ENCODE data around the gene KCTD5. TPM values are rescaled to one million over a fixed set of nuclear protein-coding genes. Genes with fewer than 3 reads are reported as not detected.

Gene KCTD5
- total RNA-seq, 1 donor from 2014 or later = 27.3 TPM

- H3K4me1 Mint-ChIP-seq (ENCODE audit: low read depth) = no peaks in the 10 kb centered on the region
- no peak for TF ChIP-seq CTCF (IDR thresholded peaks at IDR 0.05)
- H3K27me3 Mint-ChIP-seq (ENCODE audit: low read depth) = no peaks in the 10 kb centered on the region
- no peak overlapping the region for H3K4me3 Mint-ChIP-seq (ENCODE audit: unreplicated experiment)
- H3K27ac Mint-ChIP-seq (ENCODE audit: unreplicated experiment) = no peak overlapping the region
- no peak for DNase-seq (ENCODE audit: low spot score)
- no peaks in the 10 kb centered on the region for H3K36me3 Mint-ChIP-seq (ENCODE audit: low read depth)
- no peaks in the 10 kb centered on the region for H3K9me3 Mint-ChIP-seq (ENCODE audit: low read depth)
Observed at GRCh38 chr16:2741168-2741567, 58.8 kb downstream of the KCTD5 start.

GRCh38 chr16:2742323-2743006 lies 60.1 kb downstream of the KCTD5 start:
- Mint-ChIP-seq H3K27ac (ENCODE audit: unreplicated experiment) (no peak overlapping the region), H3K9me3 (ENCODE audit: low read depth) (no peaks in the 10 kb centered on the region), H3K4me3 (ENCODE audit: unreplicated experiment) (no peak overlapping the region), H3K36me3 (ENCODE audit: low read depth) (no peaks in the 10 kb centered on the region), H3K4me1 (ENCODE audit: low read depth) (no peaks in the 10 kb centered on the region), H3K27me3 (ENCODE audit: low read depth) (no peaks in the 10 kb centered on the region)
- no peak for DNase-seq (ENCODE audit: low spot score)
- no peak for TF ChIP-seq CTCF (IDR thresholded peaks at IDR 0.05)

- no peaks in the 10 kb centered on the region for H3K27me3 Mint-ChIP-seq (ENCODE audit: low read depth)
- DNase-seq (ENCODE audit: low spot score) = no peak
Observed at GRCh38 chr16:2743007-2743810, 60.9 kb downstream of the KCTD5 start.

GRCh38 chr16:2744711-2745110 lies 62.4 kb downstream of the KCTD5 start:
- Mint-ChIP-seq H3K4me1 (ENCODE audit: low read depth) (no peaks in the 10 kb centered on the region), H3K36me3 (ENCODE audit: low read depth) (peaks cover 2% of the 10 kb centered on the region), H3K9me3 (ENCODE audit: low read depth) (no peaks in the 10 kb centered on the region), H3K4me3 (ENCODE audit: unreplicated experiment) (no peak overlapping the region), H3K27ac (ENCODE audit: unreplicated experiment) (no peak overlapping the region), H3K27me3 (ENCODE audit: low read depth) (no peaks in the 10 kb centered on the region)
- TF ChIP-seq CTCF (IDR thresholded peaks at IDR 0.05) = no peak
- no peak for DNase-seq (ENCODE audit: low spot score)

More at GRCh38 chr16:2743007-2743810, 60.9 kb downstream of the KCTD5 start:
- no peak for TF ChIP-seq CTCF (IDR thresholded peaks at IDR 0.05)
- no peaks in the 10 kb centered on the region for H3K36me3 Mint-ChIP-seq (ENCODE audit: low read depth)
- H3K27ac Mint-ChIP-seq (ENCODE audit: unreplicated experiment) = no peak overlapping the region
- no peaks in the 10 kb centered on the region for H3K9me3 Mint-ChIP-seq (ENCODE audit: low read depth)
- no peak overlapping the region for H3K4me3 Mint-ChIP-seq (ENCODE audit: unreplicated experiment)
- H3K4me1 Mint-ChIP-seq (ENCODE audit: low read depth) = no peaks in the 10 kb centered on the region

- no peak for TF ChIP-seq CTCF (IDR thresholded peaks at IDR 0.05)
- no peaks in the 10 kb centered on the region for H3K27me3 Mint-ChIP-seq (ENCODE audit: low read depth)
- no peak for DNase-seq (ENCODE audit: low spot score)
Observed at GRCh38 chr16:2745116-2745890, 63.0 kb downstream of the KCTD5 start.

More at GRCh38 chr16:2745116-2745890, 63.0 kb downstream of the KCTD5 start:
- no peak overlapping the region for H3K4me3 Mint-ChIP-seq (ENCODE audit: unreplicated experiment)
- H3K9me3 Mint-ChIP-seq (ENCODE audit: low read depth) = no peaks in the 10 kb centered on the region
- H3K27ac Mint-ChIP-seq (ENCODE audit: unreplicated experiment) = no peak overlapping the region
- no peaks in the 10 kb centered on the region for H3K4me1 Mint-ChIP-seq (ENCODE audit: low read depth)
- H3K36me3 Mint-ChIP-seq (ENCODE audit: low read depth) = peaks cover 2% of the 10 kb centered on the region
